GM12873 (cell line): Measurements from ENCODE around the gene OR6X1.

ENCODE experiments used
- TF ChIP-seq, protein P1 (sequence below): IDR thresholded peaks from 2 replicates; pipeline ENCODE4 v1.5.1; 2012; ENCODE audit warnings: low read depth, mild to moderate bottlenecking, moderate library complexity, low read length, control low read depth; ENCODE audit not compliant: insufficient read depth; ENCODE audit errors: missing control alignments

Gene OR6X1

DNA sequence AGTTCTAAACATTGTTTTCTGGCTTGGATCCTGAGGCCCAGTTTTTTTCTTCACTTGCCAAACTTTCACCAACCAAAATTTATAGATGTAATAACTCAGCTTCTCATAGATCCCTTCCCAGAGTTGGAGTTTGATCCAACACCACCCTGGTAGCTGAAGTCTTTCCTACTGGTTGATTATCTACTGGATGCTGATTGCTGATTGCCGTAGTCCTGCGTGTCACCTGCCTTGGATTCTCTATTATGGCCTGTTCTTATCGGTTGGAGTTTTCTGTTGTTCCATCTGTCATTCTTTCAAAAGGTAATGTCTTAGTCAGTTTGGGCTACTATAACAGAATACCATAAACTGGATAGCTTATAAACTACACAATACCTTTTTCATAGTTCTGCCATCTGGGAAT is 17.3 kb upstream of the OR6X1 start:
- TF ChIP-seq, protein P1, sequence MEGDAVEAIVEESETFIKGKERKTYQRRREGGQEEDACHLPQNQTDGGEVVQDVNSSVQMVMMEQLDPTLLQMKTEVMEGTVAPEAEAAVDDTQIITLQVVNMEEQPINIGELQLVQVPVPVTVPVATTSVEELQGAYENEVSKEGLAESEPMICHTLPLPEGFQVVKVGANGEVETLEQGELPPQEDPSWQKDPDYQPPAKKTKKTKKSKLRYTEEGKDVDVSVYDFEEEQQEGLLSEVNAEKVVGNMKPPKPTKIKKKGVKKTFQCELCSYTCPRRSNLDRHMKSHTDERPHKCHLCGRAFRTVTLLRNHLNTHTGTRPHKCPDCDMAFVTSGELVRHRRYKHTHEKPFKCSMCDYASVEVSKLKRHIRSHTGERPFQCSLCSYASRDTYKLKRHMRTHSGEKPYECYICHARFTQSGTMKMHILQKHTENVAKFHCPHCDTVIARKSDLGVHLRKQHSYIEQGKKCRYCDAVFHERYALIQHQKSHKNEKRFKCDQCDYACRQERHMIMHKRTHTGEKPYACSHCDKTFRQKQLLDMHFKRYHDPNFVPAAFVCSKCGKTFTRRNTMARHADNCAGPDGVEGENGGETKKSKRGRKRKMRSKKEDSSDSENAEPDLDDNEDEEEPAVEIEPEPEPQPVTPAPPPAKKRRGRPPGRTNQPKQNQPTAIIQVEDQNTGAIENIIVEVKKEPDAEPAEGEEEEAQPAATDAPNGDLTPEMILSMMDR: no peak

DNA sequence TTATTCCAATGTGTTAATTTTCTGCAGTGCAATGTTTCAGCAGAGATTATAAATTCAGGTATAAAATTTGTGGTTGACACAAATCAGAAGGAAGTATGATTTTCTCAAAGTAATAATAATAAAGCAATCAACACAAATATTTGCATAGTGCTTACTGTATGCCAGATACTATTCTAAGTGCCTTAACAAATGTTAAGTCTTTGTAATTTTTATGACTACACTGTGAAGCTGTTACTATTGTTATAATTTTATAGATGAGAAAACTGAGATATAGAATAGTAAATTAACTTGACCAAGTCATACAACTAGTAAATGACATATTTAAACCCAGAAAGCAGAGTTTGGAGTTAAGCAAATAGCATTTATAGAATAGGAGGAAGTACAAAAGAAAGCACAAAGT is 16.4 kb upstream of the OR6X1 start:
- TF ChIP-seq, protein P1: no peak

DNA sequence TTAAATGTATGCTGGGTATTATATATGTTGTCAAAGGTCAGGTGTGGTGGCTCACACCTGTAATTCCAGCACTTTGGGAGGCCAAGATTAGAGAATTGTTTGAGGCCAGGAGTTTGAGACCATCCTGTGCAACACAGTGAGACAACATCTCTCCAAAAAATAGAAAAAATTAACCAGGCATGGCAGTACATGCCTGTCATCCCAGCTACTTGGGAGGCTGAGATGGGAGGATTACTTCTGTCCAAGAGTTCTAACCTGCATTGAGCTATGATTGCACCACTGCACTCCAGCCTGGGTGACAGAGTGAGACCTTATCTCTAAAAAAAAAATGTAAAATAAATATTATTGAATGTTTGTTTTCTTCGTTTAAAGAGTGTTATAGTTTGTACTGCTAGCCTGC is 11.3 kb upstream of the OR6X1 start:
- TF ChIP-seq, protein P1: no peak

DNA sequence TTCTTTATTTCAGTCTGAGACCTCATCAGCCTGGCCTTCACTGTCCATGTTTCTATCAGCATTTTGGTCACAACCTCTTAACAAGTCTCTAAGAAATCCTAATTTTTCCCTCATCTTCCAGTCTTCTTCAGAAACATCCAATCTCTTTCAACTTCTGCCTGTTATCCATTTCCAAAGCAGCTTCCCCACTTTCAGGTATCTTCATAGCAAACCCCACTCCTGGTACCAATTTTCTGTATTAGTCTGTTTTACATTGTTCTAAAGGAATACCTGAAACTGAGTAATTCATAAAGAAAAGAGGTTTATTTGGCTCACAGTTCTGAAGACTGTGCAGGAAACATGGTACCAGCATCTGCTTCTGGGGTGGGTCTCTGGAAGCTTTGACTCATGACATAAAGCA is 8.1 kb upstream of the OR6X1 start:
- TF ChIP-seq, protein P1: no peak

DNA sequence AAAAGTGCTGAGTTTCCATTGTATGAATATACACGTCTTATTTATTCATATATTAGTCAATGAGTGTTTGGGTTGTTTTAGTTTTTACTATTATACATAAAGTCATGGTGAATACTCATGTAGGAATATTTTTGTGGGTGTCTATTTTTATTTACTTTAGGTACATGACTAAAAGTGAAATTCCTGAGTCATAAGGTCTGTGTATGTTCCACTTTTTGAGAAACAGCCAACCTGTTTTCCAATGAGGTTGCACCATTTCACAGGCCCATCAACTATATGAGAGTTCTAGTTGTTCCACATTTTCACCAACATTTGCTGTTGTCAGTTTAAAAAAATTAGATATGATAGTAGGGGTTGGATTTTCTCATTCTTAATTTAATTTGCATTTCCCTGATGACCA is 6.6 kb upstream of the OR6X1 start:
- TF ChIP-seq, protein P1: no peak

DNA sequence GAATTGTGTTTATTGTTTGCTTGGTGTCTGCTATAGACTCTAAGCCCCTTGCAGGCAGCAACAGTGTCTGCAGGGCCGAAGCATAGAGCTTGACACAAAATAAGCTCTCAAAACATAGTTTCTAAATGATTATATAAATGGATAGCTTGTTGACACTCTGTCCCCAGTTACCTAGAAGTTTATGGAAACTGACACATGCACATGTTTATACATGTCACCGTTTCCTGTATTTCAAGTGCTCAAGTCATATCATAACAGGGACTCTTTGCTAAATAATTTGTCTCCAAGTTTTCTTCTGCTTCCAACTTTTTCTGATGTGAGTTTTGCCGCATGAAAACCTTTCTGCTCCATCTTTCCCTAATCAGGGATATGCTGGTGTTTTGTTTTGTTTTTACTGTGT is 3.7 kb upstream of the OR6X1 start:
- TF ChIP-seq, protein P1: no peak

DNA sequence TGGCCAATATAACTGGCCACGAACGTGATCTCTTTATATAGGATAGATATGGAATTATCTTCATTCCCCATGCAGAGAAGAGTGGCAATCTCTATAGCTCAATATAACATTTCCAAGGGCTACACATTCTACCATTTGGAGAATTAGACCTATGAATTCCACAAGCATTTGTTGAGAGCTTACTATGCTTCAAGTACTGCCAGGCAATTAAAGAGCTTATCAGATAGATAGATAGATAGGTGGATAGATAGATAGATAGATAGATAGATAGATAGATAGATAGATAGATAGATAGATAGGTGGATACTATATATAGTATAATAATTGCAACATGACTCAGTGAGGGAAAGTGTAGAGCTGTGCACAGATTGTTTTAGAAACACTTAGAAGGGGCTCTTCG is 1.5 kb upstream of the OR6X1 start:
- TF ChIP-seq, protein P1: no peak

DNA sequence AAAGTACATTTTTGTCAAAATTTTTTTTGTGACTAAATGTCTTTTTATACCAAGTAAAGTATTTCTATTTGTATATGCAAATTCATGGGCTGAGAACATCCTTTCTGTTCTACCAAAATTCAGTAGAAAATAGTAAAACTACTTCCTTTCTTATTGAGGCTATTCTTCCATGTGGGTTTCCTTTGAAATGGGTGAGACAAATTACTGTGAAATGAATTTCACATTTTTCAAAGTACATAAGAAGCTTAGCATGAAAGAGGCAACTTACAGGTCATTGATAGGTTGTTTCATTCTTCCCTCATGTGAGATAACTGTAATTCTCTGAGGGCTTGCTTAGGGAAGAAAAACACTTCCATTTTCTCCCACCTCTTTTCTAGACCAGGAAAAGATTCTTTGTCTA is 1.0 kb upstream of the OR6X1 start:
- TF ChIP-seq, protein P1: no peak
